ENCODE results near the gene DISC1.

Gene DISC1

DNA sequence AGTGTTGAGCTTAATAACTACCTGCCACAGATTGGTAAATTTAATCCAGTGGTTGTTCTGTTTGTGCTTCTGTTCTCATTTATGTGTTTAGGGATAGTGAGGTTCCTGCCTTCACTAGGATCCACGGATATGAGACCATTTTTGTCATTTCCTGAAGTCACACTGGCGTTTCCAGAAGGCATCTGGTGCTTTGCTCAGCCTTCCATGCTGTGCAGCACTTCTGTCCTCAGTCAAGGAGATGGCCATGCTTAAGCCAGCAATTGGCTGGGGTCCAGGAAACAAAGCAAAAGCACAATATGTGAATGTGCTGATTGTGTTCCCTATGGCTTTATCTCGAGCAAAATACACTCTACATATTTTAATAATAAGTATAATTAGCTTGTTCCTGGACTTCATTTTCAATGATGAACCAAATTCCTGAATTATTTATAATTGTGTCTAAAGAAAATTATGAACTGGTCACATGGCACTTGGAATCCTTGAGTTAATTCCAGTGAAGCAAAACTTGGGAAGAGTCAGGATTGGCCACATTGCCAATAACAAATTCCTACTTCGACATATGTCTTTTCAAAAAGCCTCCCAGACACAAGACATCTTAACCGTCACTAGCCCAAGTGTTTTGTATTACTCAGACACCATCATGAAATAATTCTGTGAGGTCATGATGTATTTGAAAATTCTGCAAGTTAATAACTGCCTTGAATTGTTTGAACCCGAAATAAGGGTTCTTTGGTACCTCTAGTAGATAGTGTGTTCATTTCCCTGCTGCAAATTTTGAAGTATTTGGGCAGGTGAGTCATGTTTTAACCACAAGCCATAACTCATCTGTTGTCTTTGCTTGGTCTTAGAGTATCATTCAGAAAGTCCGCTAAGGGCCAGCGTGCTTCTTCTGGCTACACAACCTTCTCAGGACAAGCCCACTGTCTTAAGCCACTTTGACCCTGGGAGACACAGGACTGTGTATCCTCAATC lies 412.4 kb downstream of the DISC1 start:
- TF ChIP-seq, protein P1, sequence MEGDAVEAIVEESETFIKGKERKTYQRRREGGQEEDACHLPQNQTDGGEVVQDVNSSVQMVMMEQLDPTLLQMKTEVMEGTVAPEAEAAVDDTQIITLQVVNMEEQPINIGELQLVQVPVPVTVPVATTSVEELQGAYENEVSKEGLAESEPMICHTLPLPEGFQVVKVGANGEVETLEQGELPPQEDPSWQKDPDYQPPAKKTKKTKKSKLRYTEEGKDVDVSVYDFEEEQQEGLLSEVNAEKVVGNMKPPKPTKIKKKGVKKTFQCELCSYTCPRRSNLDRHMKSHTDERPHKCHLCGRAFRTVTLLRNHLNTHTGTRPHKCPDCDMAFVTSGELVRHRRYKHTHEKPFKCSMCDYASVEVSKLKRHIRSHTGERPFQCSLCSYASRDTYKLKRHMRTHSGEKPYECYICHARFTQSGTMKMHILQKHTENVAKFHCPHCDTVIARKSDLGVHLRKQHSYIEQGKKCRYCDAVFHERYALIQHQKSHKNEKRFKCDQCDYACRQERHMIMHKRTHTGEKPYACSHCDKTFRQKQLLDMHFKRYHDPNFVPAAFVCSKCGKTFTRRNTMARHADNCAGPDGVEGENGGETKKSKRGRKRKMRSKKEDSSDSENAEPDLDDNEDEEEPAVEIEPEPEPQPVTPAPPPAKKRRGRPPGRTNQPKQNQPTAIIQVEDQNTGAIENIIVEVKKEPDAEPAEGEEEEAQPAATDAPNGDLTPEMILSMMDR (IDR thresholded peaks at IDR 0.05; ENCODE audit: low read depth, low read length) = no peak
- peak; percentile 34 to 36 for DNase-seq (ENCODE audit: low read depth in 2 of 2)
- H3K4me3 ChIP-seq (replicated peaks in 1 of 2; ENCODE audit: low read depth in 2 of 2, low read length in 2 of 2) = no peak overlapping the region

DNA sequence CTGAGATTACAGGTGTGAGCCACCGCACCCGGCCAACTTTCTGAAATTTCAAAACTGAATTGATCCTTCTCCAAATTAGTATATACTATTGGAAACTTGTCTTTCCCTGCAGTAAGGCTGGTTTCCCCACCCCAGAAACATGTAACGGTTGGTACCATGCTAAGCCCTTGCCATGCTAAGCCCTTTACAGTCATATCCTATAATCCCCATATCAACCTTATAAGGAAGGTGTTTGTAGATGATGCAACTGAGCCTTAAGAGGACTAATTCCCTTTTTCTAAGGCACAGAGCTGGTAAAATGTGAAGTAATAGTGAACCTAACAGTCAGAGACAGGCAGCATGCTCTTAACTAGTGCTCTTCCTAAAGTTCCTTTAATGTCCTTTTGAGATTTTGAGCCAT lies 413.7 kb downstream of the DISC1 start:
- H3K4me3 ChIP-seq (replicated peaks in 1 of 2; ENCODE audit: low read depth in 2 of 2, low read length in 2 of 2) = no peak overlapping the region
- TF ChIP-seq, protein P1 (IDR thresholded peaks at IDR 0.05; ENCODE audit: low read depth, low read length) = no peak
- no peak for DNase-seq (ENCODE audit: low read depth in 2 of 2)

DNA sequence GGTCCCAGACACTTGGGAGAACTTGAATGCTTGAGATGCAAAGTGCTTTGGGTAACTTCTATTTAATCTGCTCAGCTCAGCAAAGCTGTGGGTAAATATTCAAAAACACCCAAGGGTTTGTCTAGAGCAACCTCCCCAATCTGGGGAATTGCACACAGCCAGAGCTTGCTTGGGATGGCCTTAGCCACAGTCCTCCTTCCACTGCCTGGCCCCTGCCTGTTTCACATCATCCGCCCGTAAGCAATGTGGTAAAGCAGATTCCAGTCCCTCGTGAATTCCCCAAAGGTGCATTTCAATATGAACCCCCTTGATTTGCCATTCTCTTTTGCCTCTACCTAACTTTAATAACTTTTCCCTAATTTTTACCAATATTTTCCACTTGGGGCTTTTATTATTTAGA lies 418.1 kb downstream of the DISC1 start:
- TF ChIP-seq, protein P1 (IDR thresholded peaks at IDR 0.05; ENCODE audit: low read depth, low read length) = no peak
- DNase-seq (ENCODE audit: low read depth in 2 of 2) = no peak
- no peak overlapping the region for H3K4me3 ChIP-seq (replicated peaks in 1 of 2; ENCODE audit: low read depth in 2 of 2, low read length in 2 of 2)

DNA sequence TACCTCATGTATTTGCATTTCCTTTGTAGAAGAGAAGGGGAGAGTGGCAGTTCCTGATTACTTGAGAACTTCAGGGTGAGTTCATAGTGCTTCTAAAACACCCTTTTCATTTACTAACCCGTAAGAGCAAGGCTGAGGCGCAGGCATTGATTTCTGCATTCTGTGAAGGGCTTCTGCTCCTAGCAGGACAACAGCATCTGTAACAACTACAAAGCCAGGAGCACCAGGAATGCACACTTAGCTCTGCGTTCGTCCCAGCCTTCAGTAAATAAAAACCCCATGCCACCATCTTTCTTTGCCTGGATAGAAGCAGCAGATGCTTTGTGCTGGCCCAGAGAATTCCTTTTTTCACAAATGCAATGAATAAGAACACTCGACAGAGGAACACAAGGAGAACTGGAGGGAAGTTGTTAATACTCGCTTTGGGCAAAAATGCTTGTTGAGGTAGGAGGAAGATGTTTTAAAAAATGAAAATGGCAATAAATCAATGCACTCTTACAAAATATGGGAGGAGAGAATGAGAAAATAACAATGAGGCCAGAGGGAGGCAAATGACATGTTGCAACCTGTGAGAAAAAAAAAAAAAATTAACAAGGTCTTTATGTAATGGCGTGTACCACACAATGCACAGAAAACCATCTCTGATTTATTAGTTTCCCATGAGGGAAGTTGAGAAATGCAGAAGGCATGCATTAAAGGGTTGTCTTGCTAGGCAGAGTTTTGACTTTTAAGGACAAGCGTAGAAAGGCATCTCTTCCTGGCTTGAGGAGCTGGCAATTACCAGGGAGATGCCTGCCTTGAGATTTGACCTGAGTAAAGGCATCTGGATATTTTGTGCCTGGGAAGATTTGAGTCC lies 418.8 kb downstream of the DISC1 start:
- H3K4me3 ChIP-seq (replicated peaks in 1 of 2; ENCODE audit: low read depth in 2 of 2, low read length in 2 of 2) = no peak overlapping the region
- TF ChIP-seq, protein P1 (IDR thresholded peaks at IDR 0.05; ENCODE audit: low read depth, low read length) = no peak
- DNase-seq (ENCODE audit: low read depth in 2 of 2) = no peak

DNA sequence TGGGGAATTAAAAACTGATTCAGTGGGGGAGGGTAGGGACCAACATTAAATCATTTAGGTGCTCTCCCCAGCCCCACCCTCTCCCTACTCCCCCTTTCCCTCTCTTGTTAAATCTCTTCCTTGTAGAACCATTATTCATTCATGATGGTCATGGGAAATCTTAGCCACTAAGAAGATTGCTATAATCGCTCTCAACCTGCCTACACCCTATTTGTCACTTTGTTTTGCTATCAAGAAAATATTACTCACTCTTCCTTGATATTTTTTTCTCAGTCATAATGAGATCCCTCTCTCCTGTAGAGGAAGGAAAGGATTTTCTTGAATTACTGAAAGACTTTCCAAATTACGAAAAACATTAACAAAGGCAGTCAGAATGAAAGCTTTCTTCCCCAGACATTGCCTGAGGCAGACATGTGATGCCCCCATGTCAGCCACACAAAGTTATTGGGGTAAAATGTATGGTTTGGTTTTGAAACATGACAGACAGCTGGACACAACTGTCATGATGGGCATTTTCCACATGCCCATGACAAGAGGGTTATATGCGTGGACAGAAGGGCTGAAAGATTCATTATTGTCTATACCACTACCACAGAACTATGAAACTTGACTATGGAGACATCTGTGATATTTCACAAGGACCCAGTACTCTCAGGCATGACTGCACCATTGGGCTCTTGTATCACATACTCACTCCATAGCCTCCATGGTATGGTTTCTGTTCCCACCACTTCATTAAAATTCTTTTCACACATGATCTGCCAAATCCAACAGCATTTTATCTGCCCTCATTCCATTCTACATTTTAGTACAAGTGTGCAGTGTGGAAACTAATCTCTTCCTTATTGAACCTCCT lies 420.1 kb downstream of the DISC1 start:
- TF ChIP-seq, protein P1 (IDR thresholded peaks at IDR 0.05; ENCODE audit: low read depth, low read length) = no peak
- H3K4me3 ChIP-seq (replicated peaks in 1 of 2; ENCODE audit: low read depth in 2 of 2, low read length in 2 of 2) = no peak overlapping the region
- no peak for DNase-seq (ENCODE audit: low read depth in 2 of 2)

DNA sequence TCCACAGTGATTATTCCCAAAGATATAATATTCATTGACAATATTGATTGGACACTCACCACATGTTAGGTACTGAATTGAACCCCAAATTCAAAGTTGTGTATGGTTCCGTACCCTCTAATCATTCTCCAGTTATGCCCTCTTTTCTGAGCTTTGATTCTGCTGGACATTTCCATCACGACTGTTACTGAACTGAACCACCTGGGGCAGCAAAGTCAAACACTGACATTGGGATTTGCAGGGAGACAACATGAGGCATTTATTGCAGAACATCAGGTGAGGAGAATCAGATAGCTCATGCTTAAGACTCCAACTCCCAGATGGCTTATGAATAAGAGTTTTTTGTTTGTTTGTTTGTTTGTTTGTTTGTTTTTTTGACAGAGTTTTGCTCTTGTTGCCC lies 420.9 kb downstream of the DISC1 start:
- no peak for DNase-seq (ENCODE audit: low read depth in 2 of 2)
- H3K4me3 ChIP-seq (replicated peaks in 1 of 2; ENCODE audit: low read depth in 2 of 2, low read length in 2 of 2) = no peak overlapping the region
- TF ChIP-seq, protein P1 (IDR thresholded peaks at IDR 0.05; ENCODE audit: low read depth, low read length) = peak; percentile 6

Data from cardiac fibroblast (primary cell).